H1 (cell line): ENCODE measurements around the gene FAM43B.

Experiments
- CREB1 ChIP-seq: IDR thresholded peaks from 2 replicates; pipeline ENCODE4 v1.6.1; 2012; ENCODE audit warnings: inconsistent platforms
- CTCF ChIP-seq, 3 experiments: IDR thresholded peaks; 1 replicate in 2 of 3; 2 replicates in 1 of 3; pipeline versions ENCODE4 v1.5.1 to v1.6.1; 2011; ENCODE audit warnings: low read length in 3 of 3, mild to moderate bottlenecking in 3 of 3, inconsistent platforms in 2 of 3, low read depth in 1 of 3, moderate library complexity in 1 of 3; ENCODE audit not compliant: insufficient read depth in 1 of 3; ENCODE audit errors: control extremely low read depth in 1 of 3
- EP300 ChIP-seq, 2 experiments: IDR thresholded peaks; 1 replicate in 1 of 2; 2 replicates in 1 of 2; pipeline ENCODE4 v1.6.1; 2011 to 2012; ENCODE audit warnings: low read depth in 2 of 2, low read length in 2 of 2, mild to moderate bottlenecking in 2 of 2, borderline replicate concordance in 1 of 2, inconsistent platforms in 1 of 2, moderate library complexity in 1 of 2
- GABPA ChIP-seq: IDR thresholded peaks from 2 replicates; pipeline ENCODE4 v1.6.1; 2011; ENCODE audit warnings: mild to moderate bottlenecking, low read length, moderate library complexity, borderline replicate concordance; ENCODE audit not compliant: insufficient read depth
- JUND ChIP-seq: IDR thresholded peaks from 2 replicates; pipeline ENCODE4 v1.6.1; 2011; ENCODE audit warnings: mild to moderate bottlenecking, improper control_type of control experiment, low read length
- MAX ChIP-seq: IDR thresholded peaks from 2 replicates; pipeline ENCODE4 v1.6.1; 2012; ENCODE audit warnings: inconsistent platforms
- NRF1 ChIP-seq: IDR thresholded peaks from 2 replicates; pipeline ENCODE4 v1.6.1; 2011; ENCODE audit warnings: mild to moderate bottlenecking, low read depth, low read length, improper control_type of control experiment
- POLR2A ChIP-seq, 2 experiments: IDR thresholded peaks; 1 replicate in 1 of 2; 2 replicates in 1 of 2; pipeline ENCODE4 v1.6.1; 2011; ENCODE audit warnings: low read depth in 2 of 2, low read length in 2 of 2, mild to moderate bottlenecking in 2 of 2; ENCODE audit errors: control extremely low read depth in 1 of 2
- POLR2AphosphoS5 ChIP-seq: IDR thresholded peaks from 2 replicates; pipeline ENCODE4 v1.6.1; 2011; ENCODE audit warnings: low read depth, low read length
- SIN3A ChIP-seq, 2 experiments: IDR thresholded peaks in 1 of 2; conservative IDR thresholded peaks in 1 of 2; 2 replicates each; pipeline ENCODE4 v1.6.1; 2011 to 2012; ENCODE audit warnings: low read length in 2 of 2, improper control_type of control experiment in 1 of 2, low read depth in 1 of 2, mild to moderate bottlenecking in 1 of 2
- TAF1 ChIP-seq: IDR thresholded peaks from 2 replicates; pipeline ENCODE4 v1.6.1; 2011; ENCODE audit warnings: mild to moderate bottlenecking, low read depth, low read length
- TEAD4 ChIP-seq: IDR thresholded peaks from 2 replicates; pipeline ENCODE4 v1.6.1; 2012; ENCODE audit warnings: low read depth, low read length, inconsistent platforms, mixed read lengths

GRCh38 chr1:20601129-20601825, 48.9 kb downstream of the FAM43B start:
- TF ChIP-seq MAX (no peak), CTCF (IDR thresholded peaks at IDR 0.05; ENCODE audit: control extremely low read depth in 1 of 3, insufficient read depth in 1 of 3, low read depth in 1 of 3, low read length in 3 of 3) (no peak), TAF1 (no peak), POLR2A (IDR thresholded peaks at IDR 0.05; ENCODE audit: control extremely low read depth in 1 of 2, low read depth in 2 of 2, low read length in 2 of 2) (no peak), EP300 (IDR thresholded peaks at IDR 0.05; ENCODE audit: borderline replicate concordance in 1 of 2, low read depth in 2 of 2, low read length in 2 of 2) (no peak), SIN3A (conservative IDR thresholded peaks at IDR 0.05 in 1 of 2, IDR thresholded peaks at IDR 0.05 in 1 of 2; ENCODE audit: low read depth in 1 of 2, low read length in 2 of 2) (no peak), JUND (no peak), POLR2AphosphoS5 (no peak), NRF1 (no peak), TEAD4 (no peak), CREB1 (no peak), GABPA (no peak)
